Activated CD4-positive, alpha-beta memory T cell treated with anti-CD3 and anti-CD28 coated beads for 36 hours (primary cell): Measurements from ENCODE around the gene GHR. TPM values are rescaled to one million over a fixed set of nuclear protein-coding genes. Genes with fewer than 3 reads are reported as not detected.

Experiments
- CTCF ChIA-PET: fragments of 350-600 bp; sonication (Branson Sonifier 250); formaldehyde crosslinking; loops from one replicate; lab custom pipeline; 2021; ENCODE audit warnings: antibody characterized with exemption, inconsistent platforms; lab: Charles Lee
- POLR2A ChIA-PET: fragments of 350-600 bp; sonication (Branson Sonifier 250); formaldehyde crosslinking; loops from one replicate; lab custom pipeline; 2021; ENCODE audit warnings: antibody characterized with exemption; lab: Charles Lee
- DNase-seq: peaks from one replicate; pipeline ENCODE4 v3.0.0-alpha.2; 2020
- H3K27ac Mint-ChIP-seq: one replicate; pipeline ENCODE4 v1.8.0; 2021; ENCODE audit warnings: mixed read lengths
- H3K27me3 Mint-ChIP-seq: one replicate; pipeline ENCODE4 v1.8.0; 2021; ENCODE audit warnings: mixed read lengths
- H3K36me3 Mint-ChIP-seq: one replicate; pipeline ENCODE4 v1.8.0; 2021; ENCODE audit warnings: mixed read lengths
- H3K4me1 Mint-ChIP-seq: one replicate; pipeline ENCODE4 v1.8.0; 2021; ENCODE audit warnings: low read depth, mixed read lengths
- H3K4me3 Mint-ChIP-seq: one replicate; pipeline ENCODE4 v1.8.0; 2021; ENCODE audit warnings: mild to moderate bottlenecking, mixed read lengths
- H3K9me3 Mint-ChIP-seq: one replicate; pipeline ENCODE4 v1.8.0; 2021; ENCODE audit warnings: mixed read lengths
- intact Hi-C: fragments of 100-400 bp; cut with micrococcal nuclease; formaldehyde crosslinking; loops from one replicate; pipeline ENCODE4 v1.15.1; 2023
- total RNA-seq, 2 experiments: library from RNA; stranded (reverse); gene quantifications; one replicate each; pipeline ENCODE4 v1.2.3, GENCODE V29; 2021

Gene GHR
- total RNA-seq, 2 experiments from 2014 or later = not detected

- CTCF ChIA-PET = interaction anchor here (1.5 kb wide), 1 partner anchor 47 kb away, joined by 4 read pairs; no protein-coding TSS in a partner anchor
- intact Hi-C loops = no loop called here
- POLR2A ChIA-PET = no interaction called here
- H3K27me3 Mint-ChIP-seq = no peaks in the 10 kb centered on the region
- H3K4me3 Mint-ChIP-seq = no peak overlapping the region
- H3K4me1 Mint-ChIP-seq = no peaks in the 10 kb centered on the region
- DNase-seq = no peak
- no peaks in the 10 kb centered on the region for H3K9me3 Mint-ChIP-seq
- no peaks in the 10 kb centered on the region for H3K36me3 Mint-ChIP-seq
- H3K27ac Mint-ChIP-seq = no peak overlapping the region
Observed at GRCh38 chr5:42467981-42468524, 44.8 kb downstream of the GHR start.

- Mint-ChIP-seq H3K4me1 (no peaks in the 10 kb centered on the region), H3K36me3 (no peaks in the 10 kb centered on the region), H3K27ac (no peak overlapping the region), H3K4me3 (no peak overlapping the region), H3K27me3 (no peaks in the 10 kb centered on the region), H3K9me3 (no peaks in the 10 kb centered on the region)
- CTCF ChIA-PET = no interaction called here
- no peak for DNase-seq
- intact Hi-C loops = no loop called here
- POLR2A ChIA-PET = no interaction called here
Observed at GRCh38 chr5:42483472-42484154, 60.4 kb downstream of the GHR start.

DNA sequence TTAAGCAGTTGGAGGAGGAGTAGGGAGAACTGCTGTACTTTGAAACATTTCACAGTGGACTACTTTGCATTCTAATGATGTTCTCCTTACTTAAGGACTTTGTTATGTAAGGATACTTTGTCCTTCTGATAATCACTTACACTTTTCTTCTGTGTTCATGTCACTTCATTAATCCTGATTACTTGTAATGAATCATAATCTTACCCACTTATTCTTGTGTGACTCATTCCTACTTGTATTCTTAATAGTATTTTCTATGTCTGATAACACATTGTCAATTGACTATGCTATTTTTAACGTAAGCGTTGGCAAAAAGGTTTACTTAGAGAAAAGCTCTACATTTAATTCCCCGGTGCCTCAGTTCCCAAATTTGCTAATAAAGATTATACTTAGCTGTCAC is 63.8 kb downstream of the GHR start:
- CTCF ChIA-PET = no interaction called here
- intact Hi-C loops = no loop called here
- no peaks in the 10 kb centered on the region for H3K9me3 Mint-ChIP-seq

GRCh38 chr5:42487821-42488220 is 64.6 kb downstream of the GHR start:
- CTCF ChIA-PET = no interaction called here
- no peaks in the 10 kb centered on the region for H3K9me3 Mint-ChIP-seq
- DNase-seq = no peak
- no peak overlapping the region for H3K4me3 Mint-ChIP-seq
- no peaks in the 10 kb centered on the region for H3K27me3 Mint-ChIP-seq
- intact Hi-C loops = no loop called here
- POLR2A ChIA-PET = no interaction called here
- H3K36me3 Mint-ChIP-seq = no peaks in the 10 kb centered on the region
- no peak overlapping the region for H3K27ac Mint-ChIP-seq
- H3K4me1 Mint-ChIP-seq = no peaks in the 10 kb centered on the region

More for the DNA sequence above, 63.8 kb downstream of the GHR start:
- POLR2A ChIA-PET = no interaction called here
- no peak for DNase-seq
- Mint-ChIP-seq H3K4me3 (no peak overlapping the region), H3K4me1 (no peaks in the 10 kb centered on the region), H3K36me3 (no peaks in the 10 kb centered on the region), H3K27ac (no peak overlapping the region), H3K27me3 (no peaks in the 10 kb centered on the region)

GRCh38 chr5:42490831-42491230 is 67.6 kb downstream of the GHR start:
- Mint-ChIP-seq H3K27me3 (no peaks in the 10 kb centered on the region), H3K4me1 (no peaks in the 10 kb centered on the region), H3K36me3 (no peaks in the 10 kb centered on the region), H3K27ac (no peak overlapping the region), H3K9me3 (no peaks in the 10 kb centered on the region), H3K4me3 (no peak overlapping the region)
- intact Hi-C loops = no loop called here
- DNase-seq = no peak
- ChIA-PET CTCF (no interaction called here), POLR2A (no interaction called here)

DNA sequence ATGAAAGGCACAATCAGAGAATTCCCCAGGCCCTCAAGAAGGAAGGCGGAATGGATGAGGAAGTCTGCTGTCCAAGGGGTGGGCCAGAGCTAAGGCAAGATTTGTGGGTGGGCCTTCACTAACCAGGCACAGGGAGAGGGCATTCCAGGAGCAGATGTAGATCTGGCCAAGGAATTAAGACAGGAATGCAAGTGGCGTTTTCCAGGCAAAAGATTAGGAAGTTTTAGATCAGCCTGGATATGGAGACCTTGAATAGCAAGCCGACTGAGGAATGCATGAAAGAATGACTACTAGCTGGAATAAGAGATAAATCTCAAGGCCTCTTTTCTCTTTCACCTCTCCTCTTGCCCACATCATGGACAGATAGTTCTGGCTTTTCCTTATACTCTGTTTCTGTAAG is 68.5 kb downstream of the GHR start:
- no peak overlapping the region for H3K4me3 Mint-ChIP-seq
- no peak overlapping the region for H3K27ac Mint-ChIP-seq

GRCh38 chr5:42492974-42493373 is 69.7 kb downstream of the GHR start:
- H3K27me3 Mint-ChIP-seq = no peaks in the 10 kb centered on the region
- intact Hi-C loops = no loop called here
- CTCF ChIA-PET = no interaction called here

More for the DNA sequence above, 68.5 kb downstream of the GHR start:
- Mint-ChIP-seq H3K36me3 (no peaks in the 10 kb centered on the region), H3K27me3 (no peaks in the 10 kb centered on the region), H3K4me1 (no peaks in the 10 kb centered on the region), H3K9me3 (no peaks in the 10 kb centered on the region)
- no peak for DNase-seq
- POLR2A ChIA-PET = no interaction called here
- intact Hi-C loops = no loop called here
- CTCF ChIA-PET = no interaction called here

DNA sequence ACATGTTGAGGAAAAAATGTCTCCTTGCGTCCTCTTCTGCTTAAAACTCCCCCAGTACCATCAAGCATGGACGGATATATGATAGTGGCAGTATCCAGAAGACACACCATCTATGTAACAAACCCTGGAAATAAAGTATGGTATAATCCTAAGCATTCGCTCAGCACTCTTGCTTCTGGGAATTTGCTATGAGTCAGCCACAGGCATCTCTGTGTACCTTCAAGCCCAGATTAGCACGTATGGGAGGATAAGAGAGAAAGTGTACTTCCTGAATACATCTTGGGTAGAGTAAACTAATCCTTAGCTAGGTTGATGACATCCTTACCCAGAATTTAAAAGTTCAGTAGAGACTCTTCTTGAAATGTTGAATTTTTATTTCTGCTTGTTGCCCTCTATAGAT is 71.2 kb downstream of the GHR start:
- CTCF ChIA-PET = no interaction called here
- intact Hi-C loops = no loop called here
- Mint-ChIP-seq H3K4me3 (no peak overlapping the region), H3K36me3 (no peaks in the 10 kb centered on the region), H3K27ac (no peak overlapping the region), H3K4me1 (no peaks in the 10 kb centered on the region), H3K27me3 (no peaks in the 10 kb centered on the region), H3K9me3 (no peaks in the 10 kb centered on the region)
- no peak for DNase-seq
- POLR2A ChIA-PET = no interaction called here

More at GRCh38 chr5:42492974-42493373, 69.7 kb downstream of the GHR start:
- no peak overlapping the region for H3K27ac Mint-ChIP-seq
- no peaks in the 10 kb centered on the region for H3K36me3 Mint-ChIP-seq
- POLR2A ChIA-PET = no interaction called here
- H3K4me3 Mint-ChIP-seq = no peak overlapping the region
- no peaks in the 10 kb centered on the region for H3K9me3 Mint-ChIP-seq
- no peaks in the 10 kb centered on the region for H3K4me1 Mint-ChIP-seq
- no peak for DNase-seq

DNA sequence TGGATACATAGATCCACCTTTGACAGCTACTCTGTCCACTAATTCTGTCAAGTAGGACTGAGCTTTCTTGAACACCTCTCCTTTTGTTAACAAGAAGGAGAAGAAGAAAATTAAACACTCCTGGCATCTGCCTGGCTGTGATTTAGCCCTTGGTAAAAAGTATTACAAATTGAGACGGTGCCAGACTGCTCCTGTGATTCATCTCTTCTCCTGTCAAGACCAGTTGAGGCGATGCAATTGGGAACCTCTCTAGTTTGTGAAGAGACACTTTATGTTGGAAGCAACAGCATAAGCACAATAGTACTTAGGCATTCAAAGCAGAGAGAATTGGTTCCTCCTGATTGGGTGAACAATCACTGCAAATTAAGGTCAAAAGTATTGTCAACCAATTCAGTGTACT is 72.7 kb downstream of the GHR start:
- intact Hi-C loops = no loop called here
- POLR2A ChIA-PET = no interaction called here

GRCh38 chr5:42496397-42497156 is 73.3 kb downstream of the GHR start:
- H3K9me3 Mint-ChIP-seq = no peaks in the 10 kb centered on the region
- no peak for DNase-seq
- ChIA-PET POLR2A (no interaction called here), CTCF (no interaction called here)
- H3K4me3 Mint-ChIP-seq = no peak overlapping the region
- no peaks in the 10 kb centered on the region for H3K4me1 Mint-ChIP-seq
- intact Hi-C loops = no loop called here
- H3K27me3 Mint-ChIP-seq = no peaks in the 10 kb centered on the region
- H3K36me3 Mint-ChIP-seq = no peaks in the 10 kb centered on the region
- H3K27ac Mint-ChIP-seq = no peak overlapping the region

More for the DNA sequence above, 72.7 kb downstream of the GHR start:
- DNase-seq = no peak
- CTCF ChIA-PET = no interaction called here
- Mint-ChIP-seq H3K4me1 (no peaks in the 10 kb centered on the region), H3K27ac (no peak overlapping the region), H3K4me3 (no peak overlapping the region), H3K27me3 (no peaks in the 10 kb centered on the region), H3K9me3 (no peaks in the 10 kb centered on the region), H3K36me3 (no peaks in the 10 kb centered on the region)

DNA sequence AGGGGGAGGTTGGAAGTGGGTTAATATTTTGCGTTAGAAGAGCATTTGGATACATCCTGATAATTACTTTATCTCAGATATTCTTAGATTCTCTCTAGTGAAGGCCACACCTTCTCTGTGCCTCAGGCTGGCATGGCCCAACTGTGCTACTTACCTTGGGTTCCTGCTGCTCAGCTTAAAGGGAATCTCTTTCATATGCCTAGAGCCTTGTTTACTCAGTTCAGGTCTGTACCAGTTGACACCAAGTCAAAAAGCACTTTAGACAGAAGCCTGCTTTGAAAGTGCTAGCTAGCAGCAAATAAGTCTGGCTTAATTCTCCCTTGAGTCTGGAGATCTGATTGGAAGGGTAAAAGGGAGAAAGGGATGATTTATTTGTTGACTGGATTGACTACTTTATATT is 74.8 kb downstream of the GHR start:
- no peaks in the 10 kb centered on the region for H3K36me3 Mint-ChIP-seq

DNA sequence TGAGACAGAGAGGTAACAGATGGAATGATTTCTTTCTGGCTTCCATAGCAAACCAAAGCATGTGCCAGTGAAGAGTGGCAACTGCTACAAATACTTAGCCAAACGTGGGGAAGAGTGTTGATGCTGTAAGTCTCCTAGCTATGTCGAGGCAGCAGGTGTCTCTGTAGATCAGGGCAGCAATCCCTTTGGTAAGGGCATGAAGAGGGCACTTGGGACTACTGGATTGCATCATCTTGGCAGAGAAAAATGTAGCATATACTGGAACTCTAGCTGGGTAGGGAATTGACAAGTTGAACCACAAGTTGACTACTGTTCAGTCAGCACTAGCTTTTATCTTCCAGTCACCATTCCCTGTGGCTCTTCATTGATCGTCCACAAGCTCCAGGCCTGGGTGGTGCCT is 75.8 kb downstream of the GHR start:
- Mint-ChIP-seq H3K27ac (no peak overlapping the region), H3K27me3 (no peaks in the 10 kb centered on the region), H3K4me3 (no peak overlapping the region), H3K9me3 (no peaks in the 10 kb centered on the region), H3K36me3 (no peaks in the 10 kb centered on the region), H3K4me1 (no peaks in the 10 kb centered on the region)
- DNase-seq = no peak
- ChIA-PET CTCF (no interaction called here), POLR2A (no interaction called here)
- intact Hi-C loops = no loop called here

More for the DNA sequence above, 74.8 kb downstream of the GHR start:
- Mint-ChIP-seq H3K4me1 (no peaks in the 10 kb centered on the region), H3K4me3 (no peak overlapping the region), H3K27me3 (no peaks in the 10 kb centered on the region), H3K9me3 (no peaks in the 10 kb centered on the region), H3K27ac (no peak overlapping the region)
- no peak for DNase-seq
- intact Hi-C loops = no loop called here
- POLR2A ChIA-PET = no interaction called here
- CTCF ChIA-PET = no interaction called here
